GM12892 (cell line): ENCODE results near the gene LRMDA.

ENCODE experiments used
- POLR2A ChIP-seq: IDR thresholded peaks from 2 replicates; pipeline ENCODE4 v1.6.1; 2011; ENCODE audit warnings: low read depth, low read length, control low read depth
- POLR2AphosphoS5 ChIP-seq: IDR thresholded peaks from 2 replicates; pipeline ENCODE4 v1.6.1; 2011; ENCODE audit warnings: low read depth, low read length, control low read depth

- TF ChIP-seq POLR2A (no peak), POLR2AphosphoS5 (no peak)
These were observed 137.2 kb downstream of the LRMDA start for GRCh38 chr10:75568450-75569130.
